T-helper 22 cell (primary cell): Measurements from ENCODE around the gene ABHD10.

ENCODE experiments used
- DNase-seq: peaks from one replicate; pipeline ENCODE4 v3.0.0-alpha.2; 2020; ENCODE audit warnings: low read depth

ABHD10 gene

DNA sequence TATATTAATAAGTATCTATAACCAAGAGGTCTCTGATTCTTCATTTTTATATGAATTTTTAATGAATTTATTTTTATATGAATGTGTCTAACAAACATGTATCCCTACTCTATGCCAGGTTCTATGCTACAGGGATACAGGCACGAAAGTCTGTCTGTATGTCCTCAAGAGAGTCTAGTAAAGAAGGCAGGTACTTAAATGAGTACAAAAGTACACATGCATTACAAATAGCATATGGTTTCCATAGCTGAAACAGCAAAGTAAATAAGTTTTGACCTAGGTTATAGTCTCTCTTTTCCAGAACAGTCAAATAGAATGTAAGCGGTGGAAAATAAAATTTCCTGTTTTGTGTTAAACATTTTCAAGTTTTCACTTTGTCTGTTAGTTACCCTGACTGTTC, 13.3 kb upstream of the ABHD10 start:
- no peak for DNase-seq

DNA sequence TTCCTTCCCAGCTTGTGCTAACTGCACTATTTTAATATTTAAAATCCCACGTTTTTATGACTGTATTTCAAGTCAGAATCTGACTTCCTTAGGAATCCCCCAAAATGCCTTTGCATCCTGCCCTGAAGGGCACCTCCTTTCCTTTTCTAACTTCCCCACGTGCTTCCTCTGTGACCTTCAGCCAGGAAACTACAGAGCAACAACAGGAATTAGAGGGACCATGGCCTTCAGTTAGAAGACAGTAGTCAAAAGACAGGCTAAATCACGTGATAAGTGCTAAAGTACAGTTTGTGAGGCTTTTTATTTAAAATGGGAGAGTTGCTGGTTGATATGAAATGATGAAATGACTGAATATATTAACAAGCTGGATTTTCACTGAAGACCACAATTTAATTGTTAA, 11.8 kb upstream of the ABHD10 start:
- no peak for DNase-seq

DNA sequence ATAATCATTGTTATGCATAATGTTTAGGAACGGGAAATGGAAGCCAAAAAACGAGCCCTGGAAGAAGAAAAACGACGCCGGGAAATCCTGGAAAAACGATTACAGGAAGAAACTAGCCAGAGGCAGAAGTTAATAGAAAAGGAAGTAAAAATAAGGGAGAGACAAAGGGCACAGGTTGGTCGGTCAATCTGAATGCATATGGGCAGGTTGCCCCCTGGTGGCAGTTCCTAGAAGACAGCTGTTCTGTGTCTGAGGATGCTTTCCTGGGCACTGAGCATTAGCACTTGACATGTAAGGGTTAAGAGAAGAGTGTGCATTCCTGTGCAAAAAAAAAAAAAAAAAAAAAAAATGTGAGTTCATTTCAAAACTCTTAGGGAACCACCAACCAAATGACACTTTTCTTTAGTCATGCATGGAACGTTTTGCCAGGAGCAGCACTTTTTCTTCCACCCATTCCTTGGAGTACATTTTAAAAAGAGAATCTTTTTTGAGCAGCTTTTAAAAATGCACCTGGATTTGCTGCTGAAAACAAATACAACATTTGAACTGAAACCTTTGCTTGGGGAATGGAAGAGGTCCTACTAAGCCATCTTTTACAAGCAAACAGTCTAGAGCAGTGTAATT, 11.1 kb upstream of the ABHD10 start:
- DNase-seq: peak; percentile 43

DNA sequence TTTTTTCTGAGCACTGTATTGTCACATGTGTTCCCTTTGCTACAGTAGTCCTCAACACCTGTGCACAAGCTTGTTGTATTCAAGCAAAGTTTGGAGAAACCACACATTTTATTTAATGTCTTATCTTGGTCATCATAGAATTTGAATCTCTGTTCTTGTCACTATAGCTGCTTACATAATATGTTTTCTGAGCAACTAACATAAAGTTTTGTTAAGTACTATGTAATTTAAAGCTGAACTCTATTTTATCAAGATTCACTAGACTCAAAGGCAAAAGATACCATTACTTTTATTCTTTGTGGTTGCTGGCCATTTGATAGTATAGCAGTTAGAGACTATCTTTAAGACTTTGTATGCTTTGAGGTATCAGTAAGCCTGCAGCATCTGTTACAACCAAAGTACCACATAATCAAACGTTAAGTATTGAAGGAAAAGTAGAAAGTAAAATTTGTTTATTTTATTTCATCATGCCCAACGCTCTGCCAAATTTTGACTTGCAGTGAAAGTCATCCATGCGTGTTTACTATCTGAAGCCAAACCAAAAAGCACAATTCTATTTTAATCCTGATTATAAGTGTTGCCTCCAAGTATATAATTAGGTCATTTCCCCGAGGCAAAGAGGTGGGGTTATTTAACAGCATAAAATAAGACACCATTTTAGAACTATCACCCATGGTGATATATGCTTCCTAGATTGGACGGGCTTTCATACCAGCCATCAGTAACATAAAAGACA, 10.3 kb upstream of the ABHD10 start:
- DNase-seq: no peak

DNA sequence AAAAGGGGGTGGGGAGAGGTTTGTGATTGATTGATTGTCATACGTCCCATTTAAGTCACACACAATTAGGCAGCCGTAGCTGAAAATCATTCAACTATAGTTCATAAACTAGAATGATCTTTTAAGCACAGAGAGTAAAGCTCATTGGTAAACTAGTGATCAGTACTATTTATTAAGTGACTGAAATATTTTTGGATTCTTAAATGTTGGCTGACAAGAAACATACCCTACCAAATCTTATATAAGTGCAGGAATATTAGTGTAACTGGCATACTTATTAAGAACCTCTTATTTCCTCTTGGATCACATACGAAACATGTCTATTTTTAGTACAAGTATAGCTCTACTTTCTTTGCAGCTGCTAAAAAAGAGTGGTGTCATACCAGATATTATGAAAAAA, 8.4 kb upstream of the ABHD10 start:
- no peak for DNase-seq

DNA sequence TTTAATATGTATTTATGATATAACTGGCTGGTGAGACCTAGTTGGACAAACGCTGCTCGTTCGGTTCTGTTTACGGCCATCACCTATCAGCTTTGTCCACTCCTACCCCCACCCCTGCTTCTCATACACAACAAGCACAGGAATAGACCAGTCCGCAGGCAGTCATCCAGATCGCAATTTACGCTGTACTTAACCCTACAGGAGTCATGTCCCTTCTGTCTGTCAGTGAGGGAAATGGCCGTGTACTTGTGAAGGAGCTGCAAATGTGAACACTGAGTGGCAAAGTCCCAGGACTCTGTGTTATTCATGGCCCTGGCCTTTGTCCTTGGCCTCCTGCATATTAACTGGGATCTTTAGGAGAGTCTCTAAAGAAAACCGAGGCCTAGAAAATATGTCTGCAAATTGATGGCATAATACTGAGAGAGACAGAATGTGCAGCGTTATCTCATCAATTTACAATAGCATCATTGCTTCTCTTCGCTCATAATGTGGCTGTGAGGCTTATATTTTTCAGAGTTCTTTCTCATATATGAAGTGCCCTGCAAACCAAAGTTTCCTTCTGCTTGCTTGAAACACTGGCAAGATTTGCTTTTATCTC, 7.2 kb upstream of the ABHD10 start:
- DNase-seq: no peak

DNA sequence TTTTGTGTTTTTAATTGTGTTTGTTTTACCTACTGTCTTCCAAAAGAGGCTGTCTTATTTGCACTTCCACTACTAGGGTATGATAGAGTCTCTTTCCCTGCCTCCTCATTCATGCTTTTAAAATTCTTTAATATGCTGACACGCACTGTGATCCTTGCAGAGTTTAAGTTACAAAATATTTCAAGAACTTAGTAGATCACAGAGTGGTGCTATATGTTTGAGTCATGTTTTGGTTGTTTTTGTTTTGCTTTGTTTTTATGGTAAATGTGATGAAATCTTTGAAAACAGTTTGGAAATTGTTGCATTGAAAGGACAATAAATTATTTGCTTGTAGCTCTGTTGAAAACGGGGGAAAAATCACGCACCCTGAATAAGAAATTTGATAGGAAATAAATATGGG, 5.9 kb upstream of the ABHD10 start:
- DNase-seq: no peak

DNA sequence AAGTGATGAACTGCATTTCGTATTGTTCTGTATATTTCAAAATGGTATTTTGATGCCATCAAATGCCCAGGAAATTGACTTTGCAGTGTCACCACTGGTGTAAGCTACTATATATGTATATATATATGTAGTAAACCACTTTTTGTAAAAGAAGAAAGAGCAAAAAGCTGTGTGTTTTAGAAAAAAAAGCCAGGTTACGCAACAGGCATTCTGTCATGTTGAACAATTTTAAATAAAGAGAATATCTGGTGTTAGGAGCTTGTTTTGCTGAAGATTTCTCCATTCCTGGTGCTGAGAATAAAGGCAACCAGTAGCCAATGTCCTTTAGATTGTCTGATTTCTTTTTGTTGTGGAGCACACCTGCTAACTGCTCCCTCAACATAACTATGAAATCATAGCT, 3.7 kb upstream of the ABHD10 start:
- DNase-seq: no peak

DNA sequence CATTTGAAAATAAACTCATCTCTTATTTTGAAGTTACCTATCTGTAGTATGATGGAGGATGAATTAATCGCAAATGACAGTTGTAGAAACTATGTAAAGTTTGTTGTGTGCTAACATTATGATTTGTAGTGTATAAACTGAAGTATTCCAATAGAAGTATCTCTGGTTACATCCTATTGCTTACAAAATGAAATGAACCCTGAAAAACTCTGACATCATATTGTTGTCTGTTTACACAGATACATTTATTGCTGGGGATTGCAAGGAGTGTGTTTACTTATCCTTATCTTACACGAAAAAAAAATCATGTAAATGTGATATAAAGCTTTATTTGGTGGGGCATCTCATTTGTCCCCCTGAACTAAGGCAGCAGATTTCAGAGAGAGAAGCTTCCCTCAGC, 2.6 kb upstream of the ABHD10 start:
- no peak for DNase-seq

DNA sequence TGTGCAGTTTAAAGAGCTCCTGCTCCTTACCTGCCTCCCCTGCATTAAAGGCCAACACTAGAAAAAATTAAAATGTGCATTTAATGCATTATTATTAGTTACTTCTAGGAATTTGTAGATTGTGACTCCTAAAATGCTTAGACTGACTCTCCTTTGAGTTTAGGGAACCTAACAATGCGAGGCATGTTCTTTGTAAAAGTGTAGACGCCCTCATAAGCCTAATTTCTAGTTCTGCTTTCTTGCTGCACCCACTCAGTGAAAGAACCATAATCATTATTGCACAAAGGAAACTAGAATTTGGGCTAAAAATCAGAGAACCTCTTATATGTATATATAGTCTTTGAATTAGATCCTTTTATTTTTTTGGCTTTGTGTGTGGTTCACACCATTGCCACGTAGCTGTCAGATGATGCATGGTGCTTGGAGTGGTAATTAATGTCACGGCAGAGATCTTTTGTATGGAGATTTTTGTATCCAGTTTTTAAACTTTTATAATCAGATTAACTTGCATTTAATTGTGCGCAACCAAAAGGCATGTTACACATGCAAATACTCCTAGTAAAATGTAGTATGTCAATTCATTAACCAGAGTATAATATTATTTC, 710 bp downstream of the ABHD10 start:
- no peak for DNase-seq

DNA sequence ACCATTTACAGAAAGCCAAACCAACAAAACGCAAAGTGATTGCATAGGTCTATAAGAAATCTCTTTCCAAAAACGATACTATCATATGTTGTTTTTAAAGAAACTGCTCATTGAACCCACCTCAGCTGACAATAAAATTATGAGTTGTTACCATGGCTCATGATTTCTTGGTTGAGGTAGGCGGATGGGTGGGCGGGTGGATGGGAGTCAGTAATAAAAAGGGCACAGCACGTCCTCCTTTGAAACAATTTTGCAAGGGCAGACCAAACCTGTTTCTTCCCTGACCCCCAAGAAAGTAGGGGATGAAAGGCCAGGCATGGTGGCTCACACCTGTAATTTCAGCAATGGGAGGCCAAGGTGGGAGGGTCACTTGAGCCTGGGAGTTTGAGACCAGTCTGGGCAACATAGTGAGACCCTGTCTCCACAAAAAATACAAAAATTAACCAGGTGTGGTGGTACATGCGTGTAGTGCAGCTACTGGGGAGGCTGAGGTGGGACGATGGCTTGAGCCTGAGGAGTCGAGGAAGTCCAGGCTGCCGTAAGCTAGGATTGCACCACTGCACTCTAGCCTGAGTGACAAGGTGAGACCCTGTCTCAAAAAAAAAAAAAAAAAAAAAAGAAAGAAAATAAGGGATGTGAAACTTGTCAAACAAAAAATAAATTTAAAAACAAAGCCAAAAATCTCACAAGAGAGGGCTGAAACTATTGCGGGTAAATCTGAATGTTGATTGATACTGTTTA, 2.1 kb downstream of the ABHD10 start:
- no peak for DNase-seq

DNA sequence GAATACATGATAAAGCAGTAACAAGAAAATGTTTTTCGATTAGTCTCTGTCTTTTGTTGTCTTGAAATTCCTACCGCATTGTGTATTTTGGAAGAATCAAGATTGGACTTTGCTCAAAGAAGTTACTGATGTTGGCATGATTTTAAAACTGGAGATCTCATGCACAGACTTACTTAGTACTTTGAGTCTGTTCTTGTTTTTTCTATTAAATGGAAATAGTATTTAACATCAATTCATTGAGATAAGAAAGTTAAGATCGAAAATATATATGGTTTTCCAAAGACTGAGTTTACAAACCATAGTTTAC, 2.6 kb downstream of the ABHD10 start:
- DNase-seq: no peak

DNA sequence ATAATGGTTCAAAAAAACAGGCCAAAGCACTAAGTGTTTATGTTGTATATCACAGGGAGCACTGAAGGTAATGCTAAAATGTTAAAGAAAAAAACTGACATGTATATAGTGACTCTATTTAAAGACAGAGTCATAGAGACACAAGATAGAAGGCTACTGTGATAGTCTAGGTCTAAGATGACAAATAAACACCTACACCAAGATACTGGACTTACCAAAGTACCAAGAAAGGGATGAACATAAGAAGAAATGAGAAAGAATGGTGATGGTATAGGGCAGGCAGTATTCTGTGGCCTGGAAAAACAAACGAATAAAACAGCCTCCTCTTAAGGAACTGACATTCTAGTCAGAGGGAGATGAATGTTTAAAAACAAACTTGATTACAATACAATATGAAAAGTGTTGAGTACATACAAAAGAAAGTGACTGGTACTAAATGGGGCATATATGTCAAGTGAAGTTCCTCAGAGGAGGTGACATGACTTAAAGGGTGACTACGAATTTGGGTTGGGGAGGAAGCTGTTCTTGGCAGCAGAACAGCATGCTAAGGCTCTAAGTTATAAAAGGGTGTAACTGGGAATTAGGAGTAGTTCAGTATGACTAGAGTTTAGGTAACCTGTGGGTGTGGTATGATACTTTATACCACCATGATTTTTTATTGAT, 5.9 kb downstream of the ABHD10 start:
- DNase-seq: no peak

DNA sequence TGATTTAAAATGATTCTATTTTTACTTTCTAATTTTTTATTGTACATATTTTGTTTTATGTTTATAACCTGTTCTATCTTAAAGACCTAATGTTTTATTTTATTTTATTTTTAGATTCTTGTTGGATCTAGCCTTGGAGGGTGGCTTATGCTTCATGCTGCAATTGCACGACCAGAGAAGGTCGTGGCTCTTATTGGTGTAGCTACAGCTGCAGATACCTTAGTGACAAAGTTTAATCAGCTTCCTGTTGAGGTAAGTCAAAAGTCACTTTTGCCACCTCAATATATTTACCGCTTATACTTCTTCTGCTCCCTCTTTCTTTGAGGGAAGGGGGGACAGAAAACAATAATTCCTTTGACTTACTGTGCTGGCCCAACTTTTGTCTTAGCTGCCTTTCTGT, 8.0 kb downstream of the ABHD10 start:
- no peak for DNase-seq

DNA sequence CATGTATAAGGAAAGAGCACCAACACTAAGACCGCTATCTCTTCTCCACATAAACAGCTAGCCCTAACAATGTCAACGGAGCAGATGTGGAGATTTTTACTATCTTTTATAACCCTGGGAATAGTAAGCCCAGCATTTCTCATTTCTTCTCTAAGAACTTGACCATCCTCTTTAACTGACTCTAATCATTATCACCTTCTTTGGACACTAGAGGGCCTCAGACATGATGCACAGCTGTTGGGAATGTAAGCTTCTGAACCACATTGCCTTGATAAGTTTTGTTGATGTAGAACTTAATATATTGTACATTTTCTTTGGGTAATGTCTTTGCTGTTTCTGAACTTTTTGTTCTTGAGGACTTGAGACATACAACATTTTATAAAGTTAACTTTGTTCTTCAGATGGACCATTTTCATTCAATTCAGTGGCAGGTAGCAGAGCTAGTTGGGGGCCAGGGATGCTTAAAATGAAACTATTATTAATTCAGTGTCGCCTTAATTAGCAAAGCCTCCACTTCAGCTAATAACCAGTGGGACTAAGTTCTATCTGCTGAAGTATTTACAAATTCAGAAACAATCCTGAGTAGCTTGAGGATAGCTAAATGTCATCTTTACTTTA, 10.3 kb downstream of the ABHD10 start:
- DNase-seq: no peak

DNA sequence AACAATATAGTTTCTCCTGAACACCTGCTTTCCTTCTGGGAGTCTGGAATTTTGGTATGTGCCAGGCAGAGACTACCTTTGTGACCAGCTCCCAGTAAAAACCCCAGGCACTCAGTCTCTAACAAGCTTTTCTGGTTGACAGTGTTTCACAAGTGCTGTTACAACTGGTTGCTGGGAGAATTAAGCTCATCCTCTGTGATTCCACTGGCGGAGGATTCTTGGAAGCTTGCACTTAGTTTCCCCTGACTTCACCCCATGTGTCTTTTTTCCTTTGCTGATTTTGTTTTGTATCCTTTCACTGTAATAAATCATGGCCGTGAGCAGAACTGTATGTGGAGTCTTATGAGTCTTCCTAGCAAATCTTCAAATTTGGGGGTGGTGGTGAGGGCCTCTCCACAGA, 14.2 kb downstream of the ABHD10 start:
- DNase-seq: no peak

DNA sequence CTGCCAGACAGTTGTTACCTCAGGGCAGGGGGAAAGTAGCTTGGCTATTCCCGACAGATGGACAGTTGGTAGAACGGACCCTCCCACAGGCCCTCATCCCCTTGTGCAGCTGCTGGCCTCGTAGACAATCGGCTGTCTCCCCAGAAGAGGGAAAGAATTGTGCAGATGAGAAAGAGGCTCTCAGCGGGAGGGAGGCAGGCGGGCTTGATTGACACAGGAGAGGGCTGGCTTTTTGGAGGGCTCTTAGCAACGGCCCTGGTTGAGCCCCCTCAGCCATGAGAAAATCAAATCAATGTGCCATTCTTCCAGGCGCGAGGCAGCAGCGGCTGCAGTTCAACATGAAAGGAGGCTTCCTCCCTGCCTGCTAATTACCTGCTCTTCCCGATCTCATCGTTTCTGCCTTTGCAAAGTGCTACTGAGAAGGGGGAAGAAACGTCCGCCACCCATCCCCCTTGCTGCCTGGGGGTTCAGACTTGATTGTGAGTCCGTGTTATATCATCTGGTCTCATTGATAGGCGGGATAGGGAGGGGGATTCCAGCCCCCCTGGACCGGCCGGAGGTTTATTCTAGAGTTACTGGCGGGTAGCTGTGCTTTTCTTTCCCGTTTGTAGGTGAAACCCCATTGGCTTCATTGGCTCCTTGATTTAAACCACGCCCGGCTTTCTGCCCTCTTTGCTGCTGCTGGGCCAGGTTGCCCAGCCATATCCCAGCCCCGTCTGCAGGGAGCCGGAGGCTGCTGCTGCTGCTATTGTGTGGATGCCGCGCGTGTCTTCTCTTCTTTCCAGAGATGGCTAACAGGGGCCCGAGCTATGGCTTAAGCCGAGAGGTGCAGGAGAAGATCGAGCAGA, 20.0 kb downstream of the ABHD10 start, which contains the start of gene TAGLN3:
Gene TAGLN3, plus strand, starts transcription at position 287 of the 848 bp plus-strand sequence. Its CDS starts 501 bp downstream, at position 788.
- DNase-seq: no peak

DNA sequence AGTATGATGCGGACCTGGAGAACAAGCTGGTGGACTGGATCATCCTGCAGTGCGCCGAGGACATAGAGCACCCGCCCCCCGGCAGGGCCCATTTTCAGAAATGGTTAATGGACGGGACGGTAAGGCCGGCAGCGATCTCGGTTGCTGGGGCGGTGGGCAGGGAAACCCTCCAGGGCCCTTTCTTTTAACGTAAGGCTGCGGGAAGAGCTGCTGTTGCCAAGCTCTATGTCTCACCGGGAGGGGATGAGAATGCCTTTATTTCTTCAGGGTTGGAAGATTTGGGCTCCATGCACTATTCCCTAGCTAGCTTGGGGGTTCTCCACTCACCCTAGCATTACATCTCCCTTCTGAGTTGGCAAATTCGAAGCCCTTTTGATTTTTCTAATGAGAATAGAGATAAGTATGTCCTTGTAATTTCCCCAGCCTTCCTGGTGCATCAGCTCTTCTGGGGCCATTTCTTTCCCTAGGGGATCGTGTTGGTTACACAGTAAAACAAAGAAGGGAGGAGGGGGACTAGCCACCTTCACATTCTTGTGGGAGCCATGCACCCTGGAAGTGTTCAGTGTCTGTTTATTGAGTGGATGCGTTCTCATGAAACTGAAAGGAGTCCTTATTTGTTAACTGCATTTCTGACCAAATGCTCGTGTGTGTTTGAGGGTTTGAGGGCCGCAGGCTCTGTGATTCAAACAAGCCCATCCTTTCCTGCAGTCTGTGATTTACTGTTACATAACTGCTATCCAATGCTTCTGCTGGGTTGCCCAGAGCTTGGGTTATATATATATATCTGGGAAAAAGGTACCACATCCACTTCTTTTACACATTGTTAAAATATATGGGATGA, 20.9 kb downstream of the ABHD10 start:
- no peak for DNase-seq

DNA sequence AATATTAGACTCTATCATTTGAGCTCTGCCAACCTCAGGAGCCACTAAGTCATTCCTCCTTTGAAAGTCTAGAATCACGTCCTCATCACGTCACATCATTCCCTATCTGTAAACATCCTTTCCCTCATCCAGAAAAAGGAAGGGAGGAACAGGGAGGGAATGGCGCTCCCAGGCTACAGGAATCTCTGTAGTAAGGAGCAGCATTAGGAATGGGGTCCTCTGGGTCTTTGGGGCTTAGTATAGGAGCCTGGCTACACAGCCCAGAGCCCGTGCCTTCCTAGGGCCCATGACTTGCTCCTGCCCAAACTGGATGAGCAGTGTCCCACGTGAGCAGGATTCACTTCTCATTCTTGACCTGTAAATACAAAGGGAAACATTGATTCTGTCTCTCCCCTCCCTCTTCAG, 21.5 kb downstream of the ABHD10 start:
- no peak for DNase-seq

DNA sequence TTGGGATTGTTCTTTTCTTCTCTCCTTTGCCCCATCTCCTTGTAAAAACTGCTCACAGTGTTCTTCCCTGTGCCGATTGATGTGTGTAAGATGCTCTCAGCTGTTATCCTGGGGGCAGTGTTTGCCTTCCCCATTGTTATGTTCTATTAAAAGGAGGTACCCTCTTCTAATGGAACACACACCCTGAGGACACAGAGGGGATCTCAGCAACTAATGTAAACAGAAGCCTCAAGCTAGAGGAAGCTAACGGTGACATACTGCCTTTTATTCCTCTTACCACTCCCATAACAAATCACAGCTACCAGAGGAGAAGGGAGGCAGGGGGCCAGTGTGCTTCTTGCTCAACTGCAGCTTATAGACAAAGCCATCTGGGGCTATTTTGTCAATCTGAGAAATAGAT, 22.1 kb downstream of the ABHD10 start:
- no peak for DNase-seq
